SK-MEL-5 (cell line): ENCODE measurements around the gene HDAC4. TPM values are rescaled to one million over a fixed set of nuclear protein-coding genes. Genes with fewer than 3 reads are reported as not detected.

Experiments used
- DNase-seq: peaks from one replicate; pipeline ENCODE4 v3.0.0-alpha.2; 2016; ENCODE audit warnings: low read depth, low spot score
- in situ Hi-C: cut with HindIII; loops from 2 replicates; pipeline ENCODE4 v1.10.0; 2016; ENCODE audit warnings: low sequenced_read_pairs, high pct_unique_total_duplicates, low pct_unique_long_range_greater_than_20kb
- total RNA-seq: library from RNA; depleted of rRNA; stranded (reverse); fragments of >200 nt; shearing (Covaris generic); gene quantifications from 2 replicates; pipeline ENCODE4 v1.2.3, GENCODE V29; 2014

The HDAC4 gene
- total RNA-seq, 1 experiment from 2014 or later, result 14.1 TPM

DNA sequence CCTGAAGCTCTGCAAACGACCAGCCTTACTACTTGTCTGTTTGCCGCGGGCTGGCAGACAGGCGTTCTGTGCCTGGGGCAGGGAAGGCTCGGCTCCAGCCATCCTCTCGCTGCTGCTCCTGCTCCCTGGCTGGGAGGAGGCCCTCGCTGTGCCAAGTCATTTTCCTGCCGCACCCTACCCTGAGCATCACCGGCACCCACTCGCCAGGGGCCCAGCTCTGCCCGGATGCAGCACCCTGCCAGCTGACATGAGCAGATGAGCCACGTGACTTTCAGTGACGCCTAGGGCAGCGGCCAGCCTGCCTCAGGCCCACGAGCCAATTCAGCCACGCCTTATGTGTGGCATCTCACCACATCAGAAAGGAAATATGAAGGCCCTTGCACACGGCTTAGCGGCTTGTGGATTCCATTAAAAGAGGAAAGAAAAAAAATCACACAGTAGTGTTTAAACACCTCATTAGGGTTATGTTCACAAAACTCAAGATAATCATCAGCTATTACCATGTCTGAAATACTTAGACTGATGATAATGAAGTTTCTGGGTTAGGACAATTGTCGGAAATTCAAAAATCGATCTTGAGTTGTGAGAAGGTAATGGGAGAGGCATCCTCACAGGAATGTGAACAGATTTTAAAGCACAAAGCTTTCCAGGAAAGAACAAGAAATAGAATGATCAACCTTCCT lies 302.4 kb downstream of the HDAC4 start:
- DNase-seq, result no peak
- in situ Hi-C loops, result no loop called here

DNA sequence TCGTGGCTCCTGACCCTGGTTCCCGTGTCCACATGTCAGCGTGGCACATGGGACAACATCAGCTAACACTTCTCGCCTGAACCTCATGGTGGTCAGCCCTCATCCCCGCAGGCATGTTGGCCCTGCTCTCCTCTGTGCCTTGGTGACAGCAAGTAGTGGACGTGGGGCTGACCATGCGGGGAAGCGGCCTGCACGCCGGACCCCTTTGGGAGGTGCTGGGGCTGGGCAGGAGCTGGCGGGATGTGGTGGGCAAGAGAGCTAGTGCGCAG lies 303.5 kb downstream of the HDAC4 start:
- DNase-seq, result no peak
- in situ Hi-C loops, result no loop called here

DNA sequence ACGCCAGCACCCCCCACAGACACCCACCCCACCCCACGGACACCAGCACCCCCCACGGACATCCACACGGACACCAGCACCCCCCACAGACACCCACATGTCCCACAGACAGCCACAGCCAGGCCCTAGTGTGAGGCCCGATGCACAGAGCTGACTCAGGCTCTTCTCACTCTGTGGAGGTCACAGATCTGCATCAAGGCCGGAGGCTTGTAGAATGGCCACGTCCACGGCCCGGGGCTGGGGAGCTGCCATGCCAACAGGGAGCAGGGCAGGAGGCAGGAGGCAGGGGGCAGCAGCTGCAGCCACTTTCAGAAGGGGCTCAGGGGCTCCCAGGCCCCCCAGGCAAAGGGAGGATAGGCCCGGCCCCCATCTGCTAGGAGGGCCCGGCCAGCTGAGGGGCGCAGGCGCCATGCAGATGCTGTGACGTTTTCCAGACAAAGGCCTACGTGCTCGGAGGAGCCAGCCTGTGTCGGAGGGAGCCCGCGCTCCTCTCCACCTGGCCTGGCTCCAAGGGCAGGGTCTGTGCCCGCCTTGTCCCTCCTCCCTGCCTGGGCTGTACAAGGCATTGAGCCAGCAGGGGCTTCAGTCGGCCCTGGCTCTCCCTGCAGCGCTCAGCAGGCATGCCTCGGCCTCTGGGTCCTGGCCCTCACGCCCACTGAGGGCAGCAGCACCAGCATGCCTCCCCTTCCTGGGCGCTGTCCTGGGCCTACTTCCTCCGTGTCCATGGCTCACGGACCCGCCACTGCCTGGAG lies 304.0 kb downstream of the HDAC4 start:
- in situ Hi-C loops, result no loop called here
- DNase-seq, result no peak

DNA sequence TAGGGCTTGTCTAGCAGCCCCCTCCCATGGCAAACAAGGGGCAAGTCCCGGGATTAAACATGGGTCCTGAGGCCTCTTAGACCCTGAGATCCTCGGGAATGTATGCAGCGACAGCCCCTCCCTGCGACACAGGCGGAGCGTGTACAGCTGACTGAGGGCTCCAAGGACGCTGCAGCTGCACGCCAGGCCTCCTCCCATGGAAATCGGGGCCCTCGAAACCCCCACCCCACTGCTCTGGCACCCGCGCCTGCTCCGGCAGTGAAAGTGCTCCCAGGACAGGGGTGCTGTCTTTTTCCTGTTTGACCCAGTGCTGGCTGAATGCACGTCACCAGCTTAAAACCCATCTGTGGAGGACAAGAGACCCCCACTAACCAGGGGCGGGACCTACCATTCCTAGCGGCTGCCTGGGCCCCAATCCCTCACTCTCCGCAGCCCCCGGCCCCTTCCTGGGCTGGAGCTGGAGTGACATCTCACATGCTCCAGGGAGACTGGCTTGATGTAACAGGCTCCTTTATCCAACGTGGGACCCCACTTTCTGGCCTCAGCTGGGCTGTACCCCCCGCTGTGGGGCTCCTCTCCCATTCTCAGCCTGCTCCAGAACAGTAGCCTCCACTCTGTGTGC lies 305.2 kb downstream of the HDAC4 start:
- in situ Hi-C loops, result no loop called here
- no peak for DNase-seq

DNA sequence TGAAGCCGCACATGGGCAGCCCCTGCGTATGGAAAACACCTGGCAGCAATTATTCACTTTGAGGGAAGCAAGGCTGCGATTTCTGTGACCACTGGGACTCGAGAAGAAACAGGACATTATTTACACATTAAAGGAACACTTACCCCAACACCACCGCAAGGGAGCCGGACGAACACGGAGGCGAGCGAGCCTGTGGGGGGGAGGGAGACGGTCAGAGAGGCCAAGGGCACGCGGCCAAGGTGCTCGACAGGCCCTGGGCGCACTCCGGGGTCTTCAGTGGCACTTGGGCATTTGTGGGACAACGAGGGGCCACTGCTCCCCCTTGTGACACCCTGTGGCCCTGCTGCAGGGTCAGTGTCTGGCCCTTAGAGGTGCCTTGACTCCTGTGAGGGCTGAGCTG lies 306.0 kb downstream of the HDAC4 start:
- in situ Hi-C loops, result no loop called here
- no peak for DNase-seq

DNA sequence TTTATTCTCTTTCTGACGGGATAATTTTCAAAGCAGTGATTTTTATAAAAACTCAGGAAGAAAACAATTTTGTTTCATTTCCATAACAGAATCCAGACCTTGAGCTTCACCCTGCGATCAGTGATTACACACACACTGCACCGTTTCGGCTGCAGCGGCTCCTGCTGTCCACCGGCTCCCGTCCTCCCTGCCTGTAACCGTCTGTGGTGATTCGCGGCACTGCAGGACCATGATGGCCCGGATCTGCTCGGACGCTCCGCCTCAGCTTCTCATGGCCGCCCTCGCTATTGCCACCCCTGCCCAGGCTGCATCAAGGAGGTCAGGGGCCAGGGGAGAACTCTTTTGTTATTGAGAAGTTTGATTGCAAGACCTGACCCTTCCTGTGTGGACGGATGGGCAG lies 306.9 kb downstream of the HDAC4 start:
- DNase-seq, result no peak
- in situ Hi-C loops, result no loop called here

DNA sequence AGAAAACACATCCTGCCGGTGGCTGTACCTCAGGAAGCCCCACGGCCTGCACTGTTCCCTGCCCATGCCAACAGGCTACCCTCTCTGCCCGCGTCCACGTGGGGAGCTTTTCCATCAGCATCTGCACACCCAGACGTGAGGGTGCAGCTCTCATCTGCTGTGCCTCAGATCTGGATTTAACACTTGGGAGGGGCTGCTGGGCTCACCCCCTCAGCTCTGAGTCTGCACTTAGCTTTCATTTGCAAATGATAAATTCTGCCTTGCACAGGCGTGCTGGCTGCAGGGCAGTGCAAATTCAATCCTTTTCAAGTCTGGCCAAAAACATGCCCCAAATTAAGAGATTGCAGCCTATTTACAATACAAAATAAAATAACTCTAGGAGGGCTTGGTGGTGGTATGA lies 307.3 kb downstream of the HDAC4 start:
- no peak for DNase-seq
- in situ Hi-C loops, result no loop called here

DNA sequence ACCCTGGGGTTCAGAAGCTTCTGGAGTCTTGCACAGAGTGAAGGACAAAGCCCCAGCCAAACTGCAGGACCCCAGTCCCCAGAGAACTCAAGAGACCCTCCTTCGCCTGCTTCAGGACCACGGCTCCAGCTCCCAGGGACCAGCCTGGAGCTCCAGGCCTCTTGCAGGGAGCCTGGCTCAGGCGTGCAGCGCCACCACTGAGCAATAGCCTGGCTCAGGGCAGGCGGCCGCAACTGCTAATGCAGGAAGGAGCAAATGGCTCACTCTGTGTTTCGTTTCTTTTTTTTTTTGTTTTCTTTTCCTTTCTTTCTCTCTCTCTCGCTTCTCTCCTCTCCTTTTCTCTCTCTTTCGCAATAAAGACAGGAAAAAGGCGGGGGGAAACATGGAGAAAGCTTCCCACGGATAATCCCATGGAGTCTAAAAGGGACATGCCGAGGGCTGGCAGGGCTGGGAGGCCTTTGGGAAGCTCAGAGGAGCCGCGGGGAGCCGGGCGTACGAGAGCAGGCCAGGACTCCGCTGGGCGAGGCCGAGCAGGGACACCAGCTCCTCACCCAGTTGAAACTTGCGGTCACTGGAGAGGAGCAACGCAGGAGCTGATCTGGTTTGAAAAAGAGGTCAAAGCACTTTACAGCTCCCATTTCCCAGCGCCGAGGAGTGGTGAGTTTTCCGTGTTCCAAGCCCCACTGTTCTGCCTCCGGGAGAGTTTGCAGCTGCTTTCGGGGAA lies 308.1 kb downstream of the HDAC4 start:
- DNase-seq, result no peak
- in situ Hi-C loops, result no loop called here

DNA sequence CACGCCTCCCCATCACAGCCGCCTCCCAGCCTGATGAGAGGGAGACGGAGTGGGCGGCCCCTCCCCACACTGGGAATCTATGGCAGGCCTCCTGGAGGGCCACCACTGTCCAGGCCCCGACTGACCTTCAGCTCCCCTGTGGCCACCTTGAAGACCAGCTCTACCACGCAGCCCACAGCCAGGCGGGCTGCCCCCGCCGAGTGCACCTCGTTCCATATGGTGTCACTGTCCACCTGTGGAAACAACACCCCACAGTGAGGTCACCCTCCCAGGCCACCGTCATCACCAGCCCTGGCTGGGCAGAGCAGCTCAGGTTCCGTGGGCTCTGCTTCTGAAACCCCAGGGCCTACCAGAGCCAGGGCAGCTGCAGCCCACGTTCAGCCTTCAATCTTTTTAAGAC lies 310.9 kb downstream of the HDAC4 start:
- in situ Hi-C loops, result no loop called here
- no peak for DNase-seq

DNA sequence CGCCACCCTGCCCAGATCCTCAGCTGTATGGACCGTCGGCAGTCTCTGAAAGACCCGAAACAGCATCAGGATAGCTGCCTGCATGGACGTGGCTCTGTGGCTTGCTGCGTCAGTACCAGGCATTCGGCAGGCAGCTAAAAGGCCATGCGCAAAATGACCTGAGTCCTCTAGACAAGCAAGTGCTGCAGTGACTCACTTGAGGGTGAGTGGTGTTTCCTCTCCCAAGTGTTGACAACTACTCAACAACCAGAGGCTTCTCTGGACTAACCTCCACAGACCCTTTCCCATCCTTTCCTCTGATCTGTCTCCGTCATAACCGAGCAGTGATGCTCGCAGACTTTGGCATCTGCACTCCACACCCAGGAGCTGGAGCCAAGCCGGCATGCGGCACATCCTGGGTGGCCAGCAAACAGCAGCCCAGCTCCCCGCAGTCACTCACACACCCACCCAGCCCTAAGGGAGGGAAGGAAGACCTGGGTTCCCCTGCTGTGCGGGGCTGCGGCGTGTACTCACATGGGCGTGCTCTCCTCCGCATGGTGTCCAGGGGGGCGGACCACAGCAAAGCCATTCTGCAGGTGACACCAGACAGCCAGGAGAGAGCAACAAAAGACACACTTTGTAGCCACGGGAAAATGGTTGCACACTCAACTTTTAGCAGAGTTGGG lies 313.6 kb downstream of the HDAC4 start:
- in situ Hi-C loops, result no loop called here
- DNase-seq, result no peak

DNA sequence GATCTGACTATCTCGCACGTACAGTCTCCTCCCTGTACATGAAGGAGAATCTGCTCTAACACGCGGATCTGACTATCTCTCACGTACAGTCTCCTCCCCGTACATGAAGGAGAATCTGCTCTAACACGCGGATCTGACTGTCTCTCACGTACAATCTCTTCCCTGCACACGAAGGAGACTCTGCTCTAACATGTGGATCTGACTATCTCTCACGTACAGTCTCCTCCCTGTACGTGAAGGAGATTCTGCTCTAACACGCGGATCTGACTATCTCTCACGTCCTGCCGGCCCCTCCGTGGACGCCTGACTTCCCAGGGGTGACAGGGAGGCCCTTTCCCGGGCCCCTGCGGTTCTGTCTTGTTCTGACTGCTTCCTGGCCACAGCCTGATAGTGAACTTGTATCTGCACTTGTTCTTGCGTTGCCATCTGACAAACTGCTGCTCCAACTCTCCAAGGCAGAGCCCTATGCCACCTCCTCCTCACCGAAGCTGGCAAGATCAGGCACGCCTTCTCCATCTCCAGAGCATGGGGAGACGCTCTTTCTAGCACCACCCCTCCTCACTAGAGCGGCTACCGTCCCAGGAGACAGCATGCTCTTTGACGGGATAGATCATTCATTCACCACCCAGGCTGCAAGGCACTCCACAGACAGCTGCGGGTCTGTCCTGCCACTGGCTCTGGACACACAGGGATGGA lies 314.3 kb downstream of the HDAC4 start:
- in situ Hi-C loops, result no loop called here
- DNase-seq, result no peak

DNA sequence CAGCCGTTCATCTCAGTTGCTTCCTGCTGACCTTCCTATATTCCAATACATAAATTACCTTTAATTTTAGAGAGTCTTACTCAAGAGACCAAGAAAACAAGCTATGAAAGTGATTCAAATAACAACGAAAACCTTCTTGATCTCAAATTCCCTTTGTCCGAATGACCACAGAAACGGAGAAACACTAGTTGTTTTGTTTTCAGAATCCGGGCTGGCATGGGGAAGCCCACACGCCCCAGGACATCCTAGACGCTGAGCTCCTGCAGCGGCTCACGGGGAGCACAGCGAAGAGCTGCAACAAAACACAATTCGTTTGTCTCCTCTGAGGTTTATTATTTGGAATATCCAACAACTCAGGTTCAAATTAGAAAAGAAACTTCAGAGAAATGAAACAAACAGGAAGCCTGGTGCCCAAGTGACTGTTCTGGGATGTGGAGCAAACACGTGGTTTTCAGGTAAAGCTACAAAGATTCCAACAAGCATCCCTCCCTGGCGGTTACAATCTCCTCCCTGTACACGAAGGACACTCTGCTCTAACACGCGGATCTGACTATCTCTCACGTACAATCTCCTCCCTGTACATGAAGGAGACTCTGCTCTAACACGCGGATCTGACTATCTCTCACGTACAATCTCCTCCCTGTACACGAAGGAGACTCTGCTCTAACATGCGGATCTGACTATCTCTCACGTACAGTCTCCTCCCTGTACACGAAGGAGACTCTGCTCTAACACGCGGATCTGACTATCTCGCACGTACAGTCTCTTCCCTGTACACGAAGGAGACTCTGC lies 315.4 kb downstream of the HDAC4 start:
- in situ Hi-C loops, result no loop called here
- DNase-seq, result peak; percentile 76

DNA sequence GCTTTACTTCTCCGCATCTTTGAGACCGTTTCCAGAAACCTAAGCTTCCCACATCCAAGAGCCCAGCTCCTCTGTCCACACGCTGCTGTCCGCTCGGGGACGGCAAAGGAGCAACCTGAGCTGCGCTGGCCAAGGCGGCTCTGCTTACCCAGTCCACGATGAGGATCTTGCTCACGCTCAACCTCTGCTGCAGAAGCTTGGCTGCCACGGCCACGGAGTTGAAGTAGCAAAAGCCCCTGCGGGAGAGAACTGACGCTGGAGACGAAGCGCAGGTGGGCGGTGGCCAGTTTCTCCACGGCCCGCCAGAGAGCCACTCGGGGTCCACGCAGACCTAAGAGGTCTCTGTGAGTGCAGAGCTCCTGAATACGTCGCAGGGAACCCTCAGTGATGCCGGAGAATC lies 316.8 kb downstream of the HDAC4 start:
- DNase-seq, result no peak
- in situ Hi-C loops, result no loop called here

DNA sequence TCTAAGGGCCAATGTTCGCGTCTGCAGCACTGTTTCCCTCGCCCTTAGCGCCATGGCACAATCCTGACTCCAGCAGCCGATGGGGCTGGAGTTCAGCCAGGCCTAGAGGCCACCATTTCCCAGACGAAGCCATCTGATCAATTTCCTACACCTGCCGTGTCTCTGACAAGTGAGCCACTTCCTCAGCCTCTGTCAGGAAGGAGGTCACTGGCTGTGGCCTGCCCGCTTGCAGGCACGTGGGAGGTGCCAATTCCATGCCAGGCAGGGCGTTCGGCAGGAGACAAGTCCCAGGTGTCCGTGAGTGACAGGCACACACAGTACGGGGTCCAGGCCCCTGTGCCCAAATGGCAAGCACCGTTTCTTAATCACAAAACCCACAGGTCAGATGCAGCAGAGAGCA lies 318.4 kb downstream of the HDAC4 start:
- in situ Hi-C loops, result no loop called here
- DNase-seq, result no peak

DNA sequence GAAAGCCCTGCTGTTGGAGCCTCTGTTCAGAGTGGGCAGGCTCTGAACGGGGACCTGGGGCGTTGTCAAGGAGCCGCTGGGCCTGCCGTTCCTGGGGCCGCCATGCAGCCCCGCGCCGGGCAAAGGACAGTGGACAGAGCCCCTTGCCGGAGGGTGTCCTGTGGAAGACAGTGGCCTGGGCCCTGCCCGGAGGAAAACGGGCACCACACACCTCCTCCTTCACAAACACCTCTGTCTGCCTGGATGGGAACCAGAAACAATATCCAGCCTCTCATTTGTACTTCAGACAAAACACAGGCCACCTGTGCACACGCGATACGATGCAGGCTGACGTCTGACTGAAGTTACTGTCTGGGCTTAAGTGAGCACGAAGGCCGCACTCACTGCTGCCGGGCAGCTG lies 319.2 kb downstream of the HDAC4 start:
- DNase-seq, result no peak
- in situ Hi-C loops, result no loop called here

DNA sequence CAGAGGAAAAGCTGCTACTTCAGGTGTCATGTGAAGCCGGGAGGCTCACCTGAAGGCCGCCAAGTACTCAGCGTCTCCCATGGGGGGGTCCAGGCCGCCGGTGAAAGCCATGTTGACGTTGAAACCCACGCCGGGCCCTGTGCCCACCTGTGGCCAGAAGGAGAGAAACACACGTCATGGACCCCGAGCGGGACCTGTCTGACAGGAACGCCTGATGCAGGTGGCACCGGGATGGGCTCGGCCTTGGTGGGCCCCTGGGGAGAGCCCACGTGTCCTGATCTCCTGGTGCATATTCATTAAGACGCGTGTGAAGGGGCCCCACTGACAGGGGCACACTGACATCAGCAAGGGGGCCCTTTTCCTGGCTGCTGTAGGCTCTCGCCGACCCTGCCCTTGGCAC lies 319.8 kb downstream of the HDAC4 start:
- DNase-seq, result no peak
- in situ Hi-C loops, result no loop called here
